Measurements from ENCODE around the gene SMIM17. TPM values are rescaled to one million over a fixed set of nuclear protein-coding genes. Genes with fewer than 3 reads are reported as not detected.

The SMIM17 gene
- total and polyA plus RNA-seq, 4 donors = 0.28 TPM; not detected in 3

DNA sequence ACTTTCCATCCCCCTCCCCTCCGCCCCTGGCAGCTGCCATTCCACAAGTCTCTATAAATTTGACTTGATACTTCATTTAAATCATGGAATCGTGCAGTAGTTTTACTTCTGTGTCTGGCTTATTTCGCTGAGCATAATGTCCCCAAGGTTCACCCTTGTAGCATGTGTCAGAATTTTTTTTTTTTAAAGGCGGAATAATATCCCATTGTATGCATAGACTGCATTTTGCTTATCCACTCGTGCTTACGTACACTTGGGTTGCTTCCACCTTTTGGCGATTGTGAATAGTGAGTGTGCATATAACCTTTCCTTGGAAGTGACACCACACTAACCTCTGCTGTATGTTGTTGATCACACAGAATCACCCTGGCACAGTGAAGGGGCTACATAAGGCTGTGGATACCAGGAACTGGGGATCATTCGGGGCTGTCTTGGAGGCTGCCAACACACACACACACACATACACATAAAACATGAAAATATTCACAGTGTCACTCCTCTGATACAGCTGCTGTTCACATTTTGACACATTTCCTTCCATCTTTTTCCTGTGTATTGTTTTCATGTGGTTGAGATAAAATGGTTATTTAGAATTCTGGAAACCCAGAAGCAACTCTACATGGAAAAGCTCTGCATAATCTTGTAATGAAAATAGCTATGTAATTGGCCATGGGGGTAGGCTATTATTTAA, 34.5 kb upstream of the SMIM17 start:
- TF ChIP-seq NR2F2 (IDR thresholded peaks at IDR 0.05) = no peak
- TF ChIP-seq FOXA2 (IDR thresholded peaks at IDR 0.05) = no peak
- TF ChIP-seq SP1 (IDR thresholded peaks at IDR 0.05) = no peak
- TF ChIP-seq, protein P1, sequence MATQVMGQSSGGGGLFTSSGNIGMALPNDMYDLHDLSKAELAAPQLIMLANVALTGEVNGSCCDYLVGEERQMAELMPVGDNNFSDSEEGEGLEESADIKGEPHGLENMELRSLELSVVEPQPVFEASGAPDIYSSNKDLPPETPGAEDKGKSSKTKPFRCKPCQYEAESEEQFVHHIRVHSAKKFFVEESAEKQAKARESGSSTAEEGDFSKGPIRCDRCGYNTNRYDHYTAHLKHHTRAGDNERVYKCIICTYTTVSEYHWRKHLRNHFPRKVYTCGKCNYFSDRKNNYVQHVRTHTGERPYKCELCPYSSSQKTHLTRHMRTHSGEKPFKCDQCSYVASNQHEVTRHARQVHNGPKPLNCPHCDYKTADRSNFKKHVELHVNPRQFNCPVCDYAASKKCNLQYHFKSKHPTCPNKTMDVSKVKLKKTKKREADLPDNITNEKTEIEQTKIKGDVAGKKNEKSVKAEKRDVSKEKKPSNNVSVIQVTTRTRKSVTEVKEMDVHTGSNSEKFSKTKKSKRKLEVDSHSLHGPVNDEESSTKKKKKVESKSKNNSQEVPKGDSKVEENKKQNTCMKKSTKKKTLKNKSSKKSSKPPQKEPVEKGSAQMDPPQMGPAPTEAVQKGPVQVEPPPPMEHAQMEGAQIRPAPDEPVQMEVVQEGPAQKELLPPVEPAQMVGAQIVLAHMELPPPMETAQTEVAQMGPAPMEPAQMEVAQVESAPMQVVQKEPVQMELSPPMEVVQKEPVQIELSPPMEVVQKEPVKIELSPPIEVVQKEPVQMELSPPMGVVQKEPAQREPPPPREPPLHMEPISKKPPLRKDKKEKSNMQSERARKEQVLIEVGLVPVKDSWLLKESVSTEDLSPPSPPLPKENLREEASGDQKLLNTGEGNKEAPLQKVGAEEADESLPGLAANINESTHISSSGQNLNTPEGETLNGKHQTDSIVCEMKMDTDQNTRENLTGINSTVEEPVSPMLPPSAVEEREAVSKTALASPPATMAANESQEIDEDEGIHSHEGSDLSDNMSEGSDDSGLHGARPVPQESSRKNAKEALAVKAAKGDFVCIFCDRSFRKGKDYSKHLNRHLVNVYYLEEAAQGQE (IDR thresholded peaks at IDR 0.05) = no peak
- TF ChIP-seq JUND (IDR thresholded peaks at IDR 0.05) = no peak
- WGBS = 85% methylated on average over 8 of the region's 8 CpGs
- Histone ChIP-seq H3K27me3 (ENCODE audit: control insufficient read depth in 4 of 4, insufficient read depth in 4 of 4, low read length in 3 of 4) (no peaks in the 10 kb centered on the region), H3K9me3 (ENCODE audit: control insufficient read depth in 4 of 4, low read length in 3 of 4) (peaks cover 23 to 83% (median 51%) of the 10 kb centered on the region in 4 donors), H3K4me1 (ENCODE audit: control insufficient read depth in 4 of 4, insufficient read depth in 4 of 4, low read length in 3 of 4) (no peaks in the 10 kb centered on the region), H3K27ac (ENCODE audit: low read depth in 1 of 2, low read length in 2 of 2) (no peak overlapping the region), H3K9ac (ENCODE audit: low read depth in 1 of 2, low read length in 2 of 2) (no peak overlapping the region), H3K36me3 (ENCODE audit: control insufficient read depth in 4 of 4, insufficient read depth in 3 of 4, low read depth in 1 of 4, low read length in 3 of 4) (peaks cover 0 to 11% (median 1%) of the 10 kb centered on the region in 4 donors), H3K4me3 (ENCODE audit: low read depth in 1 of 3, low read length in 3 of 3) (no peak overlapping the region)
- DNase-seq (ENCODE audit: low spot score) = no peak

DNA sequence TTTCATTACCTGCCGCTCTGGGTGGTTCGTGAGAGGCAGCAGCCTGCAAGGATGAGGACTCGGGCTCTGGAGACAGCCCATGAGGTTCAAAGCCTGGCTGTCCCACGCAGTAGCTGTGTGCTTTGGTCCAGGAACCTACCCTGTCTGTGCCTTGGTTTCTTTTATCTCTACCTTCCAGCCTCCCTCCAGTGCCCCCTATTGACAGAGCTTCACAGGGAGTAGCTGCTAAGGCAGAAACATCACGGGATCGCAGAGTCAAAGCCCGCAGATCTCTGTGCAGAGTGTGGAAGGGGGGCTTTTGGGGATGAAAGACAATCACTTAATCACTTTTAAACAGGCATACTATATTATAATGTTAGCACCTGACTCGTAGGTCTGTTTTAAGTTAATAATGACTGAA, 31.7 kb upstream of the SMIM17 start:
- peak overlapping the region in 1 of 3 donors; percentile 46 for H3K4me3 ChIP-seq (ENCODE audit: low read depth in 1 of 3, low read length in 3 of 3)
- H3K27me3 ChIP-seq (ENCODE audit: control insufficient read depth in 4 of 4, insufficient read depth in 4 of 4, low read length in 3 of 4) = no peaks in the 10 kb centered on the region
- H3K27ac ChIP-seq (ENCODE audit: low read depth in 1 of 2, low read length in 2 of 2) = no peak overlapping the region
- no peak overlapping the region for H3K9ac ChIP-seq (ENCODE audit: low read depth in 1 of 2, low read length in 2 of 2)
- peaks cover 14 to 71% (median 45%) of the 10 kb centered on the region in 4 donors for H3K9me3 ChIP-seq (ENCODE audit: control insufficient read depth in 4 of 4, low read length in 3 of 4)
- no peaks in the 10 kb centered on the region for H3K4me1 ChIP-seq (ENCODE audit: control insufficient read depth in 4 of 4, insufficient read depth in 4 of 4, low read length in 3 of 4)
- no peak for DNase-seq (ENCODE audit: low spot score)
- 77% methylated on average over 8 of the region's 8 CpGs for WGBS
- H3K36me3 ChIP-seq (ENCODE audit: control insufficient read depth in 4 of 4, insufficient read depth in 3 of 4, low read depth in 1 of 4, low read length in 3 of 4) = peaks cover 0 to 3% (median 1%) of the 10 kb centered on the region in 4 donors
- no peak for TF ChIP-seq RXRA (IDR thresholded peaks at IDR 0.05)
- no peak for TF ChIP-seq SP1 (IDR thresholded peaks at IDR 0.05)
- TF ChIP-seq HNF4A (conservative IDR thresholded peaks at IDR 0.05) = no peak
- TF ChIP-seq TAF1 (conservative IDR thresholded peaks at IDR 0.05) = no peak
- TF ChIP-seq ZBTB33 (IDR thresholded peaks at IDR 0.05) = no peak
- no peak for TF ChIP-seq MAX (IDR thresholded peaks at IDR 0.05)
- TF ChIP-seq FOXA2 (IDR thresholded peaks at IDR 0.05) = no peak
- no peak for TF ChIP-seq GABPA (IDR thresholded peaks at IDR 0.05 in 1 of 2, conservative IDR thresholded peaks at IDR 0.05 in 1 of 2)
- TF ChIP-seq YY1 (IDR thresholded peaks at IDR 0.05) = no peak
- TF ChIP-seq ATF3 (IDR thresholded peaks at IDR 0.05) = no peak
- TF ChIP-seq FOXA1 (IDR thresholded peaks at IDR 0.05) = no peak
- no peak for TF ChIP-seq HNF4G (IDR thresholded peaks at IDR 0.05)
- TF ChIP-seq, protein P1 (IDR thresholded peaks at IDR 0.05) = no peak
- TF ChIP-seq NR2F2 (IDR thresholded peaks at IDR 0.05) = no peak
- no peak for TF ChIP-seq JUND (IDR thresholded peaks at IDR 0.05)
- no peak for TF ChIP-seq EGR1 (IDR thresholded peaks at IDR 0.05; ENCODE audit: low read depth in 2 of 2)
- no peak for TF ChIP-seq CTCF (IDR thresholded peaks at IDR 0.05; ENCODE audit: low read depth, low read length, missing input control)

Measured in liver (tissue), 9 donors.